Fibroblast of villous mesenchyme (primary cell): ENCODE measurements around the gene CGNL1. TPM values are rescaled to one million over a fixed set of nuclear protein-coding genes. Genes with fewer than 3 reads are reported as not detected.
A peak's percentile ranks its signal among the peaks of the same experiment; 100 is the strongest.

Experiments used
- DNase-seq: peaks from one replicate; pipeline ENCODE4 v3.0.0-alpha.2; 2010; ENCODE audit warnings: low read depth
- H3K4me3 ChIP-seq: 2 replicates; pipeline ENCODE4 v1.5.1; 2011; ENCODE audit warnings: low read depth, mild to moderate bottlenecking, low read length
- total RNA-seq: library from RNA; depleted of rRNA; stranded (reverse); fragments of >200 nt; gene quantifications from 2 replicates; pipeline ENCODE4 v1.2.3, GENCODE V29; 2012
- TF ChIP-seq, protein P1 (sequence below): IDR thresholded peaks from 2 replicates; pipeline ENCODE4 v1.5.1; 2012; ENCODE audit warnings: low read depth, mild to moderate bottlenecking, low read length; ENCODE audit not compliant: insufficient read depth

Gene CGNL1
- total RNA-seq, 1 donor = 0.43 TPM

DNA sequence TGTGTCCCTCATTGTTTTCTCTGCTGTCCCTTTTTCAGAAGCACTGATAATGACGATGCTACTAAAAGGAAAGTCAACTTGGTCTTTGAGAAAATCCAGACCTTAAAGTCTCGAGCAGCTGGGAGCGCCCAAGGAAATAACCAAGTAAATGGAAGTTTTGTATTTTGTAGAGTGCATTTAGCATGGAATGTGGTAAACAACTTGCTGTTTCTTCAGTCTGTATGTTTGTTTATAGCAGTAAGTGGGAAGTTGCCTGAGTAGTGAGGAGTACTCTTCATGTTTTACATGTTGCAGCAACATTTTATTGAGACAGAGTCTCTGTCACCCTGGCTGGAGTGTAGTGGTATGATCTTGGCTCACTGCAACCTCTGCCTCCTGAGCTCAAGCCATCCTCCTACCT lies 66.0 kb downstream of the CGNL1 start:
- TF ChIP-seq, protein P1, sequence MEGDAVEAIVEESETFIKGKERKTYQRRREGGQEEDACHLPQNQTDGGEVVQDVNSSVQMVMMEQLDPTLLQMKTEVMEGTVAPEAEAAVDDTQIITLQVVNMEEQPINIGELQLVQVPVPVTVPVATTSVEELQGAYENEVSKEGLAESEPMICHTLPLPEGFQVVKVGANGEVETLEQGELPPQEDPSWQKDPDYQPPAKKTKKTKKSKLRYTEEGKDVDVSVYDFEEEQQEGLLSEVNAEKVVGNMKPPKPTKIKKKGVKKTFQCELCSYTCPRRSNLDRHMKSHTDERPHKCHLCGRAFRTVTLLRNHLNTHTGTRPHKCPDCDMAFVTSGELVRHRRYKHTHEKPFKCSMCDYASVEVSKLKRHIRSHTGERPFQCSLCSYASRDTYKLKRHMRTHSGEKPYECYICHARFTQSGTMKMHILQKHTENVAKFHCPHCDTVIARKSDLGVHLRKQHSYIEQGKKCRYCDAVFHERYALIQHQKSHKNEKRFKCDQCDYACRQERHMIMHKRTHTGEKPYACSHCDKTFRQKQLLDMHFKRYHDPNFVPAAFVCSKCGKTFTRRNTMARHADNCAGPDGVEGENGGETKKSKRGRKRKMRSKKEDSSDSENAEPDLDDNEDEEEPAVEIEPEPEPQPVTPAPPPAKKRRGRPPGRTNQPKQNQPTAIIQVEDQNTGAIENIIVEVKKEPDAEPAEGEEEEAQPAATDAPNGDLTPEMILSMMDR = no peak
- DNase-seq = peak; percentile 65
- H3K4me3 ChIP-seq = no peak overlapping the region

DNA sequence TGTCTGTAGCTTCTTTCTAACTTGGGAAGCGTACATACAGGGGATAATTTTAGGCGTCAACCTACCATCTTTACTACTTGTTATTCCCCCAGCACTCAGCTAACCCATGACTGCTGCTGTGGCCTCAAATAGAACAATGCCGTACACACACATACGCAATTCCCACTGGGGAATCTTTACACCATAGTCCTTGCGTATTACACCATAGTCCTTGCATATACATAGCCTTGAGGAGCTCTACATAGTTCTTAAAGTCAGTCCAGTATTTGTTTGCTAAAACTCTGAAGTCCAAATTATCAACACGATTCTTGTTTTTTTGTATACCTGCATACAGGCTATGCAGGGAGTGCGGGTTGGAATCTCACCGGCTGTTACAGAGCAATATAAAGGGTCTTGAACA lies 67.2 kb downstream of the CGNL1 start:
- TF ChIP-seq, protein P1 = no peak
- DNase-seq = no peak
- no peak overlapping the region for H3K4me3 ChIP-seq

DNA sequence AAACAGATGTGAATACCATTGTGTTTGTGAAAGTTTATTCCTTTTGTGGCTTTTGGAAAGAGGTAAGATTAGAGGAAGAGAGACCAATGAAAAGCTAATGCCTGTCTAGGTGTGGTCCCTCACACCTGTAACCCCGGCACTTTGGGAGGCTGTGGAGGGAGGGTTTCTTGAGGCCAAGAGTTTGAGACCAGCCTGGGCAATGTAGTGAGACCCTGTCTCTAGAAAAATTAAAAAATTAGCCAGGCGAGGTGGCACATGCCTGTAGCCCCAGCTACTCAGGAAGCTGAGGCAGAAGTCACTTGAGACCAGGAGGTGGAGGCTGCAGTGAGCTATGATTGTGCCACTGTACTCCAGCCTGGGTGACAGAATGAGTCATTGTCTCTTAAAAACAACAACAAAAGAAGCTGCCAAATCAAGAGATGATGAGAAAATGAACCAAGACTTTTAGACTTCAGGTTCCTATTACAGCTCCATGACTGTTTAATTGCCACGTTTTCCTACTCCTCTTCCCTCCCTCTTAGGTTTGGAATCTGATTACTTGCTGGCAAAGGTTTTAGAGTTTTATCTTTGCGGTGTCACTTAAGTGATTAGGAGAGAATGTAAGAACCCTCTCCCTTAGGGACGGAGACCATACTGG lies 68.7 kb downstream of the CGNL1 start:
- no peak overlapping the region for H3K4me3 ChIP-seq
- peak; percentile 48 for DNase-seq
- TF ChIP-seq, protein P1 = no peak

DNA sequence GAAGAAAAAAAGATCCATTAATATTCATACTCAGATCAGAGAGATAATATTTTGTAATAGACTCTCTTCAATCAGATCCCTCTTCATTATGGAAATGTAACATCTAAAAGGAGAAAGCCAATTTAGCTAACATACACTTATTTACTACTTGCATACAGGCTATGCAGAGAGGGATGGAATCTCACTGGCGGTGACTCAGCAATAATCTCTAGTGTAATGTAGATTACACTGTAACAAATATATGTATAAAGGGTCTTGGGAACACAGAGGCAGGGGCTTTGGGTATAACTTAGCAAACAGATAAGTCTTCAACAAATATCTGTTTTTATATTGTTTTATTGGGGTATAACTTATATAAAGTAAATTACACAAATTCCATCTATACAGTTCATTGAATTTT lies 69.6 kb downstream of the CGNL1 start:
- H3K4me3 ChIP-seq = no peak overlapping the region
- TF ChIP-seq, protein P1 = no peak
- DNase-seq = peak; percentile 50

DNA sequence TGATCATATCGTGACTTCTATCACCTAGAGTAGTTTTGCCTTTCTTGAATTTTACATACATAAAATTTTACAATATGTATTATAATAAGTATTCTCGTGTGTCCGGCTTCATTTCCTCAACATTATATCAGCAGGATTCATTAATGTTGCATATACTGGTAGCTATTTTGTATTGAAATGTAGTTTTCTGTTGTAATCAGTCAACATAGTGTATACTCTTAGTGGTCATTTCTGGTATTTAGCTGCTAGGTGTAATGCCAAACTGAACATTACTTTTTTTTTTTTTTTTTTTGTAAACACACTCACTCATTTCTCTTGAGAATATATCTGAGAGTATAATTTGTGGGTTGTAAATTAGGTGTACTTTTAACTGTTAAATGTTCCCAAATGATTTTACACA lies 70.1 kb downstream of the CGNL1 start:
- DNase-seq = no peak
- TF ChIP-seq, protein P1 = no peak
- no peak overlapping the region for H3K4me3 ChIP-seq

DNA sequence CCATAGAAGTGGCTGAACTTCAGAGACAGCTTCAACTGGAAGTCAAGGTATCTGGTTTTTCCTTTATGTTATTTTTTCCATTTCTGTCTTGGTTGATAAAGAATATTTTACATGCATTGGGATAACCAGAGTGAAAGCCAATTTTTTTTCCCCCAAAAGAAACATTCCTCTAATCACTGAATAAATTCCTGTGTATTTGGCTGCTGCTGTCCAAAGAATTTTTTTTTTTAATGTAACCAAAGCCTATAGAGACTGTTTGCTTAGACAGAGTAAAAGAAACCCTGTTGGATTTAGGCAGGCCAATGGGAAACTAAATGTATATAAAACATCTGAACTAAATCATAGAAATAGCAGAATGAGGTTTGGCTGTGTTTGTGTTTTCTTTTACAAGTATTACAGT lies 75.2 kb downstream of the CGNL1 start:
- no peak overlapping the region for H3K4me3 ChIP-seq
- TF ChIP-seq, protein P1 = no peak
- DNase-seq = no peak

DNA sequence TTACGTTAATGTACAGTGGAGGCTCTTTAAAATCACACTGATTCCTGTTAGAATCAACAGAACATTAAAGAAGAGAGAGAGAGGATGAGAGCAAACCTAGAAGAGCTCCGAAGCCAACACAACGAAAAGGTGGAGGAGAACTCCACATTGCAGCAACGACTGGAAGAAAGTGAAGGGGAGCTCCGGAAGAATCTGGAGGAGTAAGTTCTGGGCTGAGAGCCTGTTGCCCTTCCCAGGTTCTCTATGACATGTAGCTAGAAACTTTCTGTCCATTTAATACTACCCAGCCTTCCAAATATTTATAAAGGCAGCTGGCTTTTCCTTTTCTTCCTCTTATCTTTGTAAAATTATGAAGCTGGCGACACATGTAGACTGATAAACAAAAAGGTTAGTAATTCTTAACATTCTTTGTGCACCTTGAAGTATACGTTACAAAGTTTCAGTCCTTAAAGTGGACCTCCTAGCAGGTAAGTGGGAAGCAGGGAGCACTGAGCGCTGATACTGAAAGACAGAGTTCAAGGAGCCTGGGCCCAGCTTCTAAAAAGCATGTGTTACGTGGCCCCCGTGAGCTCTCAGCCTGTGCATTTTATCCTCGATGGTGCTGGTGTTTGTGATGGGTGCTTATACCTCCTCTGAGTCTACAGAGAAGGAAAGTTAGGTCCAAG lies 75.9 kb downstream of the CGNL1 start:
- H3K4me3 ChIP-seq = no peak overlapping the region
- no peak for DNase-seq
- TF ChIP-seq, protein P1 = no peak
